Measurements from ENCODE around the gene VPS33A.

VPS33A gene

DNA sequence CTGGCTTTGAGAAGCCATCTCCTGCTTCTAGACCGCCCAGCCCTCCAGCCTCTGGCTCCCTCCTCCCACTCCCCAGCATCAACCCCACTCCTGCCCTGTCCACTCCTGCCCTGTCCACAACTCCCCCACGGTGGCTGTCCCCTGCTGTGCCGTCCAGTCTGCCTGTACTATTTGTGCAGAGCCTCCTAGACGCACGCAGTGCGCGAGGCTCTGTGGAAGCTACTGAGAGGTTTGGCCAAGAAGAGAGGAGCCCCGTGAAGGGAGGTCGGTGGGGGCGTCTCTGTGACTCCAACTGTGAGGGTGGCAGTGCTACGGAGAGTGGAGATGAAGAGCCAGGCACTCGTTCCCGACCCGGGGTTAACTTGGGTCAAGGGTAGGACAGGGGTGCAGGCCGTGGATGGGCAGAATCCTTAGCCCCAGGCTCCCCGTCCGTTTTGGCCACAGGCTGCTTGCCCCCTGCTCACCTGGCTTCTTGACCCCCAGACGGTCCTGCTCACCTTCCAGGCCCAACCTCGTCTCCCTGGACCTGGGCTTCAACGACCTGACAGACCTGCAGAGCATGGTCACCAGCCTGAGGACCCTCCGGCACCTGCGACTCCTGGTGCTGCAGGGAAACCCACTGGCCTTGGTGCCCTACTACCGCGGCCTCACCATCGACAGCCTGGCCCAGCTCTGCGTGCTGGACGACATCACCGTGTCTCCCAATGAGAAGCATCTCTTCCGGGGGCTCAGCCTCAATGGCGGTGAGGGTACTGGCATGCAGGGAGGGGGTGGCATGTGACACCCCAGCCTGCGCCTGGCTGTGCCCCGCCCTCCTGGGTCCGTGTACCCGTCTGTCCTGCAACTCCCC lies 76.4 kb downstream of the VPS33A start:
- DNase-seq = no peak
- H3K36me3 Mint-ChIP-seq (ENCODE audit: low read depth) = no peaks in the 10 kb centered on the region
- H3K9me3 Mint-ChIP-seq = peaks cover under 1% of the 10 kb centered on the region
- peaks cover 4% of the 10 kb centered on the region for H3K4me1 Mint-ChIP-seq (ENCODE audit: low read depth)
- H3K27ac Mint-ChIP-seq = no peak overlapping the region
- H3K4me3 Mint-ChIP-seq = no peak overlapping the region
- peaks cover under 1% of the 10 kb centered on the region for H3K27me3 Mint-ChIP-seq

DNA sequence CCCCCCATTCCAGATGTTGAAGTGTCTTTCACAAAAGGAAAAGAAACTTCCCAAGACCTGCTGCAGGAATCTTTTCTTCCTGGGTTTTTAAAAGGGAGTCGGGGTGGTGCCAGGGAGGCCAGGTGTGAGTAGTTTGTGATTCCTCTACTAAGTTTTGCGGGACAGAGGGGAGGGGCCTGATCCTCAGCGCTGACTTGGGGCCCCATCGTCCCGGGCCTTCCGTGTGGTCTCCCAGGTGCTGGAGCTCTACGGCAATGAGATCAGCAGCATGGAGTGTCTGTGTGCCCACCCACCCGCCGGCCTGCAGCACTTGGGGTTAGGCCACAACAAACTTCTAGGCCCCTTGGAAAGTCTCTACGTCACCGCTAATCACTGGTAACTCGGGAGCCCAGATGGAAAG lies 78.8 kb downstream of the VPS33A start:
- Mint-ChIP-seq H3K9me3 (no peaks in the 10 kb centered on the region), H3K4me3 (no peak overlapping the region), H3K27ac (no peak overlapping the region), H3K36me3 (ENCODE audit: low read depth) (no peaks in the 10 kb centered on the region), H3K4me1 (ENCODE audit: low read depth) (peaks cover 11% of the 10 kb centered on the region), H3K27me3 (peaks cover 18% of the 10 kb centered on the region)
- no peak for DNase-seq

DNA sequence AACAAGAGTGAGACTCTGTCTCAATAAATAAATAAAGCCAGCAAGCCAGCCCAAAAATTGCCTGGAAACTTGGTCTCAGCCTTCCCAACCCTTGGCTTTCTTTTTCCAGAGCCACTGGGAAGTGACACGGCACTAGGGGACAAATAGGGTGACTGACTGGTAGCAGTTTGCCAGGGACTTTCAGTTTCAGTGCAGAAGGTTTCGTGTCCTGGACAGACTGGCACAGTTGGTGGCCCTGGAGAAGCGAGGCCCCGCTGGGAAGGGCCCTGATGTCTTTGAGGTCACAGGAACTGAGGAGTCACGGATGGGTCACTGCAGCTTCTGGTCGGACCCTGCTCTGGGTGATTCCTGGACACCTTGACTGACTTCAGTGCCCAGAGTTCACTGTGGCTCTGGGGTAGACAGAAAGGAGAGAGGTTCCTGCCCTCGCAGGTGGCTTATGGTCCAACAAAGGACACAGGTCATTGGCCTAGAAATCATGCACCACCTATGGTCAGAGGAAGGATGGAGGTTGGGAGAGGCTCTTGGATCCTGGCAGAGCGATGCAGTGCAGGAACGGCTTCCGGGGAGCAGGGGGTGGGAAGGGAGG lies 80.7 kb downstream of the VPS33A start:
- DNase-seq = no peak
- H3K4me3 Mint-ChIP-seq = no peak overlapping the region
- H3K9me3 Mint-ChIP-seq = no peaks in the 10 kb centered on the region
- H3K4me1 Mint-ChIP-seq (ENCODE audit: low read depth) = peaks cover 7% of the 10 kb centered on the region
- H3K27me3 Mint-ChIP-seq = peaks cover 24% of the 10 kb centered on the region
- no peaks in the 10 kb centered on the region for H3K36me3 Mint-ChIP-seq (ENCODE audit: low read depth)
- no peak overlapping the region for H3K27ac Mint-ChIP-seq

DNA sequence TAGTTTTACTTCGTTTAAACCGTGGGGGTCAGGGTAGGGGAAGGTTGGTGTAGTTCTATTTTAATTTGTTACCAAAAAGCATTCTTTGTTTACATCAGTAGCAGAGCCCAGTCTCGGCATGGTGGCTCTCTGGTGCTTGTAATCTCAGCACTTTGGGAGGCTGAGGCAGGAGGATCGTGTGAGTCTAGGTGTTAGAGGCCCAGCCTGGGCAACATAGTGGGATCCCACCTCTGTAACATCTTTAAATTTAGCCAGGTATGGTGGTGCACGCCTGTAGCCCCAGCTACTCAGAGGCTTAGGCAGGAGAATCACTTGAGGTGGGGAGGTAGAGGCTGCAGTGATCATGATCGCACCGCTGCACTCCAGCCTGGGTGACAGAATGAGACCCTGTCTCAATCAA lies 81.2 kb downstream of the VPS33A start:
- no peaks in the 10 kb centered on the region for H3K9me3 Mint-ChIP-seq
- peaks cover 7% of the 10 kb centered on the region for H3K4me1 Mint-ChIP-seq (ENCODE audit: low read depth)
- no peak for DNase-seq
- H3K36me3 Mint-ChIP-seq (ENCODE audit: low read depth) = no peaks in the 10 kb centered on the region
- no peak overlapping the region for H3K27ac Mint-ChIP-seq
- peaks cover 24% of the 10 kb centered on the region for H3K27me3 Mint-ChIP-seq
- H3K4me3 Mint-ChIP-seq = no peak overlapping the region

DNA sequence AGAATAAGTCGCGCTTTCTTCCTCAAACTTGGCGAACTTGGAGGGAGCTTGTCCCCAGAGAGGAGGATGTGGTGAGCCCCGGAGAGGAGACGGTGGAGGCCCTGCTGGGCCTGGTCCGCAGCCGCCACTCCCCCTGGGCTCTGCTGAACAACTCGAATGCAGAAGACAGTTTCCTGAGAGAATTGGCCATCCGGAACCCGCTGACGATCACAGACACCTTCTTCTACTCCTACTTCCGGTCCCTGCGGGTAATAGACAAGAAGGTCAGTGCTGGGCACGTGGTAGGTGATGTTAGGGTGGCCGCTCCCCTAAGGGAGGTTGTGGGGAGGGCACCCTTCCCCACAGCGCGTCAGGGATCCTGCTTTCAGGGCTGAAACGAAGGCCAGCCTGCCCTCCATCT lies 81.8 kb downstream of the VPS33A start:
- Mint-ChIP-seq H3K27ac (no peak overlapping the region), H3K4me1 (ENCODE audit: low read depth) (peaks cover 9% of the 10 kb centered on the region), H3K9me3 (no peaks in the 10 kb centered on the region), H3K36me3 (ENCODE audit: low read depth) (no peaks in the 10 kb centered on the region), H3K27me3 (peaks cover 24% of the 10 kb centered on the region), H3K4me3 (no peak overlapping the region)
- DNase-seq = no peak

DNA sequence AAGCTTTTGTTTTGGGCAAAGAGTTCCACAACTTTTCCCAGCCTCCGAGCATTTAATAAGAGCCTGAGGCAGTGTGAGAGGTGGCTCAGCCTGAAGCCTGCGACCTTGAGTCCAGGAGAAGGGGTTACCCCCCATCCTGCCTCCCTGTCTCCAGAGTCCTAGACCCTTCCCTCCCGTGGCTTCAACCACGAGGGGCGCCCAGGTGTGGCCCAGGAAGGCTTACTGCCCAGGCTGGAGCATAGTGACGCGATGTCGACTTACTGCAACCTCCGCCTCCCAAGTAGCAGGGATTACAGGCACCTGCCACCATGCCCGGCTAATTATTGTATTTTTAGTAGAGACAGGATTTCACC lies 82.7 kb downstream of the VPS33A start:
- H3K27ac Mint-ChIP-seq = no peak overlapping the region
- peaks cover 9% of the 10 kb centered on the region for H3K4me1 Mint-ChIP-seq (ENCODE audit: low read depth)
- peak overlapping the region; percentile 56 for H3K4me3 Mint-ChIP-seq

DNA sequence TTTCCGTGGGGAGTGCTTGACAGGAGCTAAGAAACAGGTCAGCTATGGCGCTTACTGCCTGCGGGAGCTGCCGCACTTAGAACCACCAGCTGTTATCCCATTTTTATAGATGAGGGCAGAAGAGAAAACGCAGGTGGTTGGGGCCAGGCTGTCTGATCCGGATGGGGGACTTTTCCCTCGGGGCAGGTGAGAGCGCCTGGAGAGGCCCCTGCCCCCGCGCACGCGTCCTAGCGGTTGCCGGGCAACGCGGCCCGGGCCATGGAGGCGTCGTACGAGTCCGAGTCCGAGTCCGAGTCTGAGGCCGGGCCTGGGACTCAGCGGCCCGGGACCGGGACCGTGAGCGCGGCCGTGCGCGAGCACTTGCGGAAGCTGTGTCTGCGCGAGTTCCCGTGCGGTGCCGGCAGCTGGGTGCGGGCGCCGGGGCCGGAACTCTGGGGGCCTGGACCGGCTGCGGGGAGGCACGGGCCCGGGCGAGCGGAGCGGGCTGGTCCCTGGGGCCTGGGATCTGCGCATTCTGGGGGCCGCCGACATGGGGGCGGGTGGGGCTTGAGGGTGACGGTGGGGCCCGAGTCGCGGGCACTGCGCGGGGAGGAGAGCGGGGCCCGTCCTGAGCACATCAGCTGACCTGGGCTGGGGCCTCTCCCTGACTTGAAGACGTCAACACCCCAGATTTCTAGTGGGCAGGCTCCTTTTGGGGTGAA lies 83.3 kb downstream of the VPS33A start, which contains the start of gene LRRC43:
Gene LRRC43, plus strand, starts transcription at position 237 of the 701 bp plus-strand sequence. Its CDS starts 22 bp downstream, at position 259.
- H3K27ac Mint-ChIP-seq = peak within 1 kb of the TSS; percentile 35

More for the DNA sequence above, 82.7 kb downstream of the VPS33A start:
- no peaks in the 10 kb centered on the region for H3K9me3 Mint-ChIP-seq
- peaks cover 24% of the 10 kb centered on the region for H3K27me3 Mint-ChIP-seq
- DNase-seq = no peak
- H3K36me3 Mint-ChIP-seq (ENCODE audit: low read depth) = no peaks in the 10 kb centered on the region

More for the DNA sequence above, 83.3 kb downstream of the VPS33A start, which contains the start of gene LRRC43:
- Mint-ChIP-seq H3K36me3 (ENCODE audit: low read depth) (no peaks in the 10 kb centered on the region), H3K9me3 (no peaks in the 10 kb centered on the region), H3K27me3 (peaks cover 24% of the 10 kb centered on the region), H3K4me1 (ENCODE audit: low read depth) (peaks cover 9% of the 10 kb centered on the region), H3K4me3 (peak within 1 kb of the TSS; percentile 68)
- DNase-seq = peak; percentile 58
